Liver (tissue), 9 donors: Measurements from ENCODE around the gene ZNF316. TPM values are rescaled to one million over a fixed set of nuclear protein-coding genes. Genes with fewer than 3 reads are reported as not detected.

Experiments used
- DNase-seq: peaks from one replicate; pipeline ENCODE4 v3.0.0-alpha.2; 2017; ENCODE audit warnings: low spot score
- H3K27ac ChIP-seq, 2 donors: one replicate each; pipeline ENCODE4 v1.7.0; 2013; ENCODE audit warnings: inconsistent platforms in 2 of 2, low read length in 2 of 2, control low read depth in 1 of 2, low read depth in 1 of 2, mild to moderate bottlenecking in 1 of 2
- H3K27me3 ChIP-seq, 4 donors: one replicate each; pipeline versions ENCODE4 v1.6.1 to v1.7.0; 2013; ENCODE audit warnings: low read length in 3 of 4, inconsistent platforms in 1 of 4, mild to moderate bottlenecking in 1 of 4, moderate library complexity in 1 of 4; ENCODE audit not compliant: control insufficient read depth in 4 of 4, insufficient read depth in 4 of 4
- H3K36me3 ChIP-seq, 4 donors: one replicate each; pipeline versions ENCODE4 v1.6.1 to v1.7.0; 2013; ENCODE audit warnings: low read length in 3 of 4, mild to moderate bottlenecking in 3 of 4, low read depth in 1 of 4, moderate library complexity in 1 of 4; ENCODE audit not compliant: control insufficient read depth in 4 of 4, insufficient read depth in 3 of 4
- H3K4me1 ChIP-seq, 4 donors: one replicate each; pipeline versions ENCODE4 v1.6.1 to v1.7.0; 2013; ENCODE audit warnings: low read length in 3 of 4, mild to moderate bottlenecking in 3 of 4, moderate library complexity in 1 of 4; ENCODE audit not compliant: control insufficient read depth in 4 of 4, insufficient read depth in 4 of 4
- H3K4me3 ChIP-seq, 3 donors: one replicate each; pipeline versions ENCODE4 v1.6.1 to v1.7.0; 2013; ENCODE audit warnings: low read length in 3 of 3, control low read depth in 1 of 3, low read depth in 1 of 3, mild to moderate bottlenecking in 1 of 3
- H3K9ac ChIP-seq, 2 donors: one replicate each; pipeline ENCODE4 v1.7.0; 2013; ENCODE audit warnings: low read length in 2 of 2, mild to moderate bottlenecking in 2 of 2, moderate library complexity in 2 of 2, control low read depth in 1 of 2, low read depth in 1 of 2
- H3K9me3 ChIP-seq, 4 donors: one replicate each; pipeline versions ENCODE4 v1.6.1 to v1.7.0; 2013; ENCODE audit warnings: low read length in 3 of 4; ENCODE audit not compliant: control insufficient read depth in 4 of 4
- EGR1 ChIP-seq, 2 donors: IDR thresholded peaks; 2 replicates each; pipeline ENCODE4 v1.6.1; 2016 to 2018; ENCODE audit warnings: antibody characterized with exemption in 2 of 2, low read depth in 2 of 2
- FOXA1 ChIP-seq: IDR thresholded peaks from 2 replicates; pipeline ENCODE4 v1.6.1; 2016; ENCODE audit warnings: antibody characterized with exemption
- FOXA2 ChIP-seq: IDR thresholded peaks from 2 replicates; pipeline ENCODE4 v1.6.1; 2016; ENCODE audit warnings: antibody characterized with exemption
- GABPA ChIP-seq, 2 donors: IDR thresholded peaks in 1 of 2; conservative IDR thresholded peaks in 1 of 2; 2 replicates each; pipeline ENCODE4 v1.6.1; 2016; ENCODE audit warnings: antibody characterized with exemption in 2 of 2, mild to moderate bottlenecking in 1 of 2, moderate library complexity in 1 of 2
- HNF4A ChIP-seq, 2 donors: conservative IDR thresholded peaks; 2 replicates each; pipeline ENCODE4 v1.6.1; 2016; ENCODE audit warnings: antibody characterized with exemption in 2 of 2, mild to moderate bottlenecking in 2 of 2
- HNF4G ChIP-seq: IDR thresholded peaks from 2 replicates; pipeline ENCODE4 v1.6.1; 2016; ENCODE audit warnings: antibody characterized with exemption
- JUND ChIP-seq, 2 donors: IDR thresholded peaks; 2 replicates each; pipeline ENCODE4 v1.6.1; 2016; ENCODE audit warnings: antibody characterized with exemption in 2 of 2
- NR2F2 ChIP-seq: IDR thresholded peaks from 2 replicates; pipeline ENCODE4 v1.6.1; 2016; ENCODE audit warnings: antibody characterized with exemption
- RAD21 ChIP-seq, 2 donors: IDR thresholded peaks; 2 replicates each; pipeline ENCODE4 v1.6.1; 2016; ENCODE audit warnings: antibody characterized with exemption in 2 of 2, mild to moderate bottlenecking in 2 of 2
- RXRA ChIP-seq, 2 donors: IDR thresholded peaks; 2 replicates each; pipeline ENCODE4 v1.6.1; 2017 to 2018; ENCODE audit warnings: antibody characterized with exemption in 2 of 2, mild to moderate bottlenecking in 1 of 2
- SP1 ChIP-seq: IDR thresholded peaks from 2 replicates; pipeline ENCODE4 v1.6.1; 2018; ENCODE audit warnings: antibody characterized with exemption, mild to moderate bottlenecking
- TAF1 ChIP-seq: conservative IDR thresholded peaks from 2 replicates; pipeline ENCODE4 v1.6.1; 2016; ENCODE audit warnings: antibody characterized with exemption, mild to moderate bottlenecking
- YY1 ChIP-seq: IDR thresholded peaks from 2 replicates; pipeline ENCODE4 v1.6.1; 2016; ENCODE audit warnings: antibody characterized with exemption, mild to moderate bottlenecking
- WGBS: extraction: QIAGEN DNeasy Blood & Tissue Kit; methylation state at CpG from one replicate; pipeline ENCODE4 v1.1.7; 2013; 5-methylcytosine and 5-hydroxymethylcytosine counted together
- polyA plus RNA-seq, 2 donors: library from polyadenylated mRNA; stranded (reverse) in 1 of 2; unstranded in 1 of 2; fragments of 200-250 nt in 1 of 2; fragments of >200 nt in 1 of 2; fragmentation: Nextera tagmentation in 1 of 2; extraction: Ambion mirVana in 1 of 2; gene quantifications; one replicate each; pipeline versions ENCODE4 v1.2.1 to v1.2.3, GENCODE V29; 2013 to 2015
- total RNA-seq, 2 donors: library from RNA; depleted of rRNA; stranded (reverse); fragments of >200 nt; gene quantifications; one replicate each; pipeline ENCODE4 v1.2.3, GENCODE V29; 2014
- TF ChIP-seq, protein P1 (sequence below): IDR thresholded peaks from 2 replicates; pipeline ENCODE4 v1.6.1; 2016; ENCODE audit warnings: antibody characterized with exemption
- TF ChIP-seq, protein P2 (sequence below): IDR thresholded peaks from 2 replicates; pipeline ENCODE4 v1.6.1; 2016; ENCODE audit warnings: antibody characterized with exemption
- TF ChIP-seq, protein P3 (sequence below): fragments of 150-350 bp; IDR thresholded peaks from 2 replicates; pipeline ENCODE4 v1.5.1; 2017; ENCODE audit warnings: improper control_type of control experiment, low read depth, low read length; ENCODE audit not compliant: missing input control
- donor health status: healthy.
- donor health status: healthy.
- donor health status: healthy.
- donor health status: healthy.
- donor health status: healthy.

ZNF316 gene
- total and polyA plus RNA-seq, 4 donors, result 0.35 to 14.3 (median 7.2) TPM

DNA sequence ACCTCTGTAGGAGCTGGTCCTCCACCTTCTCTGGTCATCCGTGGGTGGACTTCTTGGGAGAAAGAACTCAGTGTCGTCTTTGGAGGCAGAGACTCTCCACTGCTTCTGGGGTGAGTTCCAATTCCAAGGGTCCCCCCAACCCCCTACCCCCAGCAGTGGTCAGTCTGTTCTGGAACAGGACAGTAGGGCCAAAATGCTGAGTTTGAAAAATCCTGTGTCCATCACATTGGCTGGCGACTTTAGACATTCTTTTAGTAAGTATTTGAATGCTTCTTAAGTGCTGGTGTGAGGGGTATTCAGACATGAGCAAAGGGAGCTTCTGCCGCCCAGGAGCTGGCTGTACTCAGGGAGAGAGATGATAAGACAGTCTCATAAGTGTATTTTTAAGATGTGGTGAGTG, 1.9 kb downstream of the ZNF316 start:
- H3K27me3 ChIP-seq, result no peaks in the 10 kb centered on the region
- WGBS, result 90% methylated on average over 4 of the region's 4 CpGs
- H3K9ac ChIP-seq, result no peak overlapping the region
- H3K36me3 ChIP-seq, result peaks cover 3 to 24% (median 15%) of the 10 kb centered on the region in 4 donors
- DNase-seq, result no peak
- no peak overlapping the region for H3K4me3 ChIP-seq
- TF ChIP-seq, protein P1, sequence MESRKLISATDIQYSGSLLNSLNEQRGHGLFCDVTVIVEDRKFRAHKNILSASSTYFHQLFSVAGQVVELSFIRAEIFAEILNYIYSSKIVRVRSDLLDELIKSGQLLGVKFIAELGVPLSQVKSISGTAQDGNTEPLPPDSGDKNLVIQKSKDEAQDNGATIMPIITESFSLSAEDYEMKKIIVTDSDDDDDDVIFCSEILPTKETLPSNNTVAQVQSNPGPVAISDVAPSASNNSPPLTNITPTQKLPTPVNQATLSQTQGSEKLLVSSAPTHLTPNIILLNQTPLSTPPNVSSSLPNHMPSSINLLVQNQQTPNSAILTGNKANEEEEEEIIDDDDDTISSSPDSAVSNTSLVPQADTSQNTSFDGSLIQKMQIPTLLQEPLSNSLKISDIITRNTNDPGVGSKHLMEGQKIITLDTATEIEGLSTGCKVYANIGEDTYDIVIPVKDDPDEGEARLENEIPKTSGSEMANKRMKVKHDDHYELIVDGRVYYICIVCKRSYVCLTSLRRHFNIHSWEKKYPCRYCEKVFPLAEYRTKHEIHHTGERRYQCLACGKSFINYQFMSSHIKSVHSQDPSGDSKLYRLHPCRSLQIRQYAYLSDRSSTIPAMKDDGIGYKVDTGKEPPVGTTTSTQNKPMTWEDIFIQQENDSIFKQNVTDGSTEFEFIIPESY, result no peak
- TF ChIP-seq, protein P2, sequence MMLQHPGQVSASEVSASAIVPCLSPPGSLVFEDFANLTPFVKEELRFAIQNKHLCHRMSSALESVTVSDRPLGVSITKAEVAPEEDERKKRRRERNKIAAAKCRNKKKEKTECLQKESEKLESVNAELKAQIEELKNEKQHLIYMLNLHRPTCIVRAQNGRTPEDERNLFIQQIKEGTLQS, result no peak
- TF ChIP-seq EGR1 (IDR thresholded peaks at IDR 0.05; ENCODE audit: low read depth in 2 of 2) (no peak), TAF1 (no peak), HNF4A (conservative IDR thresholded peaks at IDR 0.05) (no peak), RXRA (IDR thresholded peaks at IDR 0.05) (no peak), SP1 (no peak), JUND (IDR thresholded peaks at IDR 0.05) (no peak), YY1 (no peak), NR2F2 (no peak), RAD21 (IDR thresholded peaks at IDR 0.05) (no peak), GABPA (IDR thresholded peaks at IDR 0.05 in 1 of 2, conservative IDR thresholded peaks at IDR 0.05 in 1 of 2) (no peak), FOXA2 (no peak), HNF4G (no peak), FOXA1 (no peak)
- TF ChIP-seq, protein P3, sequence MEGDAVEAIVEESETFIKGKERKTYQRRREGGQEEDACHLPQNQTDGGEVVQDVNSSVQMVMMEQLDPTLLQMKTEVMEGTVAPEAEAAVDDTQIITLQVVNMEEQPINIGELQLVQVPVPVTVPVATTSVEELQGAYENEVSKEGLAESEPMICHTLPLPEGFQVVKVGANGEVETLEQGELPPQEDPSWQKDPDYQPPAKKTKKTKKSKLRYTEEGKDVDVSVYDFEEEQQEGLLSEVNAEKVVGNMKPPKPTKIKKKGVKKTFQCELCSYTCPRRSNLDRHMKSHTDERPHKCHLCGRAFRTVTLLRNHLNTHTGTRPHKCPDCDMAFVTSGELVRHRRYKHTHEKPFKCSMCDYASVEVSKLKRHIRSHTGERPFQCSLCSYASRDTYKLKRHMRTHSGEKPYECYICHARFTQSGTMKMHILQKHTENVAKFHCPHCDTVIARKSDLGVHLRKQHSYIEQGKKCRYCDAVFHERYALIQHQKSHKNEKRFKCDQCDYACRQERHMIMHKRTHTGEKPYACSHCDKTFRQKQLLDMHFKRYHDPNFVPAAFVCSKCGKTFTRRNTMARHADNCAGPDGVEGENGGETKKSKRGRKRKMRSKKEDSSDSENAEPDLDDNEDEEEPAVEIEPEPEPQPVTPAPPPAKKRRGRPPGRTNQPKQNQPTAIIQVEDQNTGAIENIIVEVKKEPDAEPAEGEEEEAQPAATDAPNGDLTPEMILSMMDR, result no peak
- H3K27ac ChIP-seq, result no peak overlapping the region
- peaks cover 7 to 20% (median 14%) of the 10 kb centered on the region in 4 donors for H3K4me1 ChIP-seq
- H3K9me3 ChIP-seq, result no peaks in the 10 kb centered on the region

DNA sequence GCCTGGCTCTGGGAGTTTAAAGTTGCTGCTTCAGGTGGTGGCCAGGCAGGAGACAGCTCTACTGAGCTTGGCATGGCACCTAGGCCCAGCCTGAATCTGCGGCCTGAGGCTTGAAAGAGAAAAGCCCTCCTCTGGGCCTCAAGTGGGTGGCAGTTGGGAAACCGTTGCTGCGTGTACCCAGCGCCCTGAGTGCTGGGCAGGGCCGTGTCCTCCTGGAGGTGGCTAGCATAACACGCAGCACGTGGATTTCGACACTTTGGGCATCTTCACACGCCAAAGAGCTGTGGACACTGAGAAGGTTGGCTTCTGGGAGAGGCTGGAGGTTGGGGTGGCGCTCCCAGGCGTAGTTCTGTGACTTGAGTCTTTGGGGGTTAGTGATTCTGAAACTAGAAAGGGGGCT, 2.5 kb downstream of the ZNF316 start:
- no peaks in the 10 kb centered on the region for H3K27me3 ChIP-seq
- peaks cover 7 to 20% (median 14%) of the 10 kb centered on the region in 4 donors for H3K4me1 ChIP-seq
- TF ChIP-seq SP1, result no peak
- no peak for TF ChIP-seq YY1
- TF ChIP-seq EGR1 (IDR thresholded peaks at IDR 0.05; ENCODE audit: low read depth in 2 of 2), result no peak
- TF ChIP-seq, protein P1, result no peak
- TF ChIP-seq, protein P3, result no peak
- TF ChIP-seq JUND (IDR thresholded peaks at IDR 0.05), result no peak
- no peak overlapping the region for H3K9ac ChIP-seq
- 95% methylated on average over 11 of the region's 11 CpGs for WGBS
- H3K4me3 ChIP-seq, result no peak overlapping the region
- no peak for DNase-seq
- H3K27ac ChIP-seq, result no peak overlapping the region
- no peaks in the 10 kb centered on the region for H3K9me3 ChIP-seq
- H3K36me3 ChIP-seq, result peaks cover 3 to 30% (median 18%) of the 10 kb centered on the region in 4 donors
